WI38 (cell line): ENCODE data around the gene IL11.

Experiments
- H3K4me3 ChIP-seq: 2 replicates; pipeline ENCODE4 v1.5.1; 2011; ENCODE audit warnings: low read depth, mild to moderate bottlenecking, control low read depth, low read length
- CTCF ChIP-seq: IDR thresholded peaks from 2 replicates; pipeline ENCODE4 v1.5.1; 2012; ENCODE audit warnings: low read depth, mild to moderate bottlenecking, control low read depth, low read length

IL11 gene

DNA sequence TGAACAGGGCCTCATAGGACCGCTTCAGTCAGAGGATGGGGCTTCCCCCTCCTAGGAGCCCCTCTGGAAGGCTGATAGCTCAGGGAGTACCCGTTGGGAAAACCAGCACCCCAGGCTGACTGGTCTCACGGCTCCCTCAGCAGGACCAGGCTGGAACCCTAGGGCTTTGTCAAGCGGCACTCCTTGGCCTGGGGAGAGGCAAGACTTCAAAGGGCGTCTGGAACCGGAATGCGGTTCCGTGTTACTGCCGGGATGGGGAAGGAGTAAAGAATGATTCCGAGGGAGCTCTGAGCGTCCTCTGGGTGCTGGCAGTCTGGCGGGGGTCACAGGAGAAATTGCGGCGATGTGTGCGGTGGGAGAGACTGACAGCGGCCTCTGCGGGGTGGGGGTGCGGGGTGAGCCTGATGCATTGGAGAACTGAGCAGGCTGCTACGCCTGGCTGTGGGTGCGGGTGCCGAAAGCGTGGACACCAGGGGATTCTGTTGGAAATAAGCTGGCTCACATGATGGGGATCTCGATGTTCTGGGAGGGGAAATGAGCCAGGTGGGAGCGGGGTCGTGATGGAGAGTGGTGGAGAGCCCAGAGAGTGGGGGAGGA is 17.6 kb downstream of the IL11 start:
- no peak overlapping the region for H3K4me3 ChIP-seq
- TF ChIP-seq CTCF, result no peak

DNA sequence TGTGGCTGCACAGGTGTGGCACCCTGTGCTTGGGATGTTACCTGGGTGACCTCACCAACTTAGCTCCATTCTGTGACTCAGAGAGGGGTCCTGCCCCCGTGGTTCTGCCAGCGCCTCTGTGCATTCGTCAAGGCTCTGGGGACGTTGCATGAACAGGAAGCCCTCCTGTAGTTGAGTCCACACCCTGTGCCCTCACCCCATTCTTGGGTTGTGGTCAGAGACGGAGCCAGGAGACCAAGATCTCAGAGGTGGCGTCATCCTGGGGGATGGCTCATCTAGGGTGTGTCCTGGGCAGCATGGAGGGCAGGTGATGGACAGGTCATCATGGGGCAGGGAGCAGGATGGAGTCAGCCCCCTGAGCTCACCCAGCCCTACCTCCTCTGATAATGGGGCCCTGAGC is 18.2 kb downstream of the IL11 start:
- no peak for TF ChIP-seq CTCF
- no peak overlapping the region for H3K4me3 ChIP-seq

- no peak overlapping the region for H3K4me3 ChIP-seq
- TF ChIP-seq CTCF, result no peak
Measured at GRCh38 chr19:55350620-55351315, 19.5 kb downstream of the IL11 start.

DNA sequence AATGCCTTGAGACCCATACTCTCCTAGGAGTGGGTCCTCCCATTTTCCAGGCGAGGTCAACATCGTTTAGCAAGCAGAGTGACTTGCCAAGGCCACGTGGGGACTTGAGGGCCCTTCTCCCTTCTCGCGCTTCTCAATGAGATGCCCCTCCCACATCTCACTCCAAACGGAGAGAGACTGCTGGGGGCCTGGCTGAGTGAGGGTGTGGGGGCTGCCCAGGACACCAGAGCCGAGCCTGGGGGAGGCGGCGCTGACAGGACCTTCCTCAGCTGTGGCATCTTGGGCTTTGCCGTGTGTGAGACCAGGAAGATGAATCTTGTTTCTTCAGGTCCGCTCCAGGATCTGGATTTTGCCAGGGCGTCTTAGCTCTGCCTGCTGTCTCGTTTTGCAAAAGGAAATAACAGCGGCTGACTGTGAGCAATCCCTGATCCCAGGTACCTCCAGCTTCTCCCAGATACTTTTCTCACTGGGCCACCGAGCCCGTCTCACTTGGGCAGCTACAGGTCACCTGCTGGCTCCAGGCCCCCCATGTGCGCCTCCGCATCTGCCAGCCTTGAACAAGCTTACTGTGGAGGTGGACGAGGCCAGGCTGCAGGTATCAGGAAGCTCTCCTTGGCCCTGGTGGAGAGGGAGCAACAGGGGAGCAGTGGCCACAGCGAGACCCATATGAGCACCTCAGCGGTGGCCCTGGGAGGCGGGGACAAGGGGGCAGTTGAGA is 21.8 kb downstream of the IL11 start:
- no peak for TF ChIP-seq CTCF
- H3K4me3 ChIP-seq, result no peak overlapping the region

DNA sequence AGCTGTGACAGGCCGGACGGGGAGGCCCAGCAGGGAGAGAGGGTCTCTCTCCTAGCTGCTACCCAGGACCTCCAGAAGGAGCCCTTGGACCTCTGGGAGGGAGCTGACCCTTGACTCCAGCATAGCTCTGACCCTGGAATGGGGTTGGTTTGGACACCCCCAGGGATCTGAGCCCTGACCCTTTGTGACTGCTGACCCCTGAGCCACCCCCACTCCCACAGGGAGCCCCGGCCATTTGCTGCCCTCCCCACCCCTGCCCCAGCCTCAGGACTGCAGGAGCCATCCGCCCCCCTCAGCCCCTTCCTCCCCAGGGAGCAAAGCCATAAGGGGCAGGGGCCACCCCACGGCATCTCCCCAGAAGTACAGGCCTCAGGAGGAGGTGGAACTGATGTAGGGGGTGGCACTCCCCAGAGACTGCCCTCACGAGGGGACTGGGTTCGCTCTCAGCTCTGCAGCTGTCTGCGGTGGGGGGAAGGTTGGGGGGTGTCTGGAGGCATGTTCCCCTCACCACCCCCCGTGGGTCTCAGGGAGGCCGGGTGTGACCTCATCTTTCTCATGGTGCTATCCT is 22.7 kb downstream of the IL11 start:
- no peak overlapping the region for H3K4me3 ChIP-seq
- TF ChIP-seq CTCF, result no peak

DNA sequence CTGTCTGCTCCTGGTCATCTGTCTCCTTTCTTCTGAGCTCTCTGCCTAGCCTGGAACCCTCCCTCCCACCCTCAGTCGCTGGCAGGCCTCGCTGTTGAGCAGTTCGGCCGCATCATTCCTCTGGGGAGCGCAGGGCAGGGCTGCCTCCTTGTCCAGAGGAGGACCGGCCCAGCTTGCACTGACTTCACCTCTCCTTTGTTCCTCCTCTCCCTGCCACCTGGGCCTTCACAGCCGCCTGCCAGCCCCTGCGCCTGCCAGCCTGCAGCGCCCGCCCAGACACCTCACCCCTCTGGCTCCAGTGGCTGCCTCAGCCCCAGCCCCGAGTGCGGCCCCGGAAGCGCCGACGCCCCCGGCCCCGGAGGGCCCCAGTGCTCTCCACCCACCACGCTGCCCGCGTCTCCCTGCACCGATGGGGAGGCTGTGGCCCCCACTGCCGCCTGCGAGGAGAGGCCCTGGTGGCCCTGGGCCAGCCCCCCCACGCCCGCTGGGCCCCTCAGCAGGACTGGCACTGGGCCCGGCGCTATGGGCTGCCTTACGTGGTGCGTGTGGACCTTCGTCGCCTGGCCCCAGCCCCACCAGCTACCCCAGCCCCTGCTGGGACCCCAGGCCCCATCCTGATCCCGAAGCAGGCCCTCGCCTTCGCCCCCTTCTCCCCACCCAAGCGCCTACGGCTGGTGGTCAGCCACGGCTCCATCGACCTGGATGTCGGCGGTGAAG is 23.4 kb downstream of the IL11 start:
- no peak overlapping the region for H3K4me3 ChIP-seq
- TF ChIP-seq CTCF, result no peak
